GM21367 (cell line): ENCODE results near the gene KRTAP12-4.
"Not testable (repeated sequence)": the region's sequence is repeated elsewhere in the genome, so short reads cannot be mapped to it uniquely, and the experiment has no call there.

Experiments
- ATAC-seq: cut with Tn5 transposase; IDR thresholded peaks from one replicate; pipeline ENCODE4 v1.9.1; 2021; ENCODE audit not compliant: unreplicated experiment

Gene KRTAP12-4

GRCh38 chr21:44687671-44688070 is 33.2 kb upstream of the KRTAP12-4 start:
- no peak for ATAC-seq

DNA sequence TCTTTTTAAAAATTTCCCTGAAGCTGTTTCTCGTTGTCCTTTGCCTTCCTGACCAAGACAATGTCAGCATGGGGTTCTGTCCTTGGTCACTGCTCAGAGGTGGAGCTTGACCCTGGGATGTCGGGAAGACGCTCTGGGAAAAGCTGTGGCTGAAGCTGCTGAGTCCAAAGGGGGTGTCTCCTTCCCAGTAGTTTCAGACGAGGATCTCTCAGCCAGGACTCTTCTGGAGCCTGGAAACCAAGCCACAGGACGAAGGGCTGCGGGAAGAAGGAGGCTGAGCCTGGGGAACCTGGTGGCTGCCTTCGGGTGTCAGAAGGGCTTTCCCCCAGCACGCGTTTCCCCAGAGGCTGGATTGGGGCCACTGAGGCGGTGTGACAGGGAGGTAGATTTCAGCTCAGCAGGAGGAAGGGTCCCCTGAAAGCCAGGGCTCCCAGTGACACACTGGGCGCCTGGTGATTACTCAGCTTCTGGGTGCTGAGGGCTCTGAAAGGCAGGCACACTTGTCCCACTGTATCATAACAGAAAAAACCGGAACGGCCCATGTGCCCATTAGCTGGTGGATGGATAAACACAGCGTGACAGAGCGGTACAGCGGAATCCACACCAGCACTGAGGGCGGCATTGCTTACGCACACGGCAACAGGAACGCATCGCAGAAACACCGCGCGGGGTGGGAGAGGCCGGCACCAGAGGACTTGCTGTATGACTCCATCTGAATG is 32.5 kb upstream of the KRTAP12-4 start:
- ATAC-seq: no peak

DNA sequence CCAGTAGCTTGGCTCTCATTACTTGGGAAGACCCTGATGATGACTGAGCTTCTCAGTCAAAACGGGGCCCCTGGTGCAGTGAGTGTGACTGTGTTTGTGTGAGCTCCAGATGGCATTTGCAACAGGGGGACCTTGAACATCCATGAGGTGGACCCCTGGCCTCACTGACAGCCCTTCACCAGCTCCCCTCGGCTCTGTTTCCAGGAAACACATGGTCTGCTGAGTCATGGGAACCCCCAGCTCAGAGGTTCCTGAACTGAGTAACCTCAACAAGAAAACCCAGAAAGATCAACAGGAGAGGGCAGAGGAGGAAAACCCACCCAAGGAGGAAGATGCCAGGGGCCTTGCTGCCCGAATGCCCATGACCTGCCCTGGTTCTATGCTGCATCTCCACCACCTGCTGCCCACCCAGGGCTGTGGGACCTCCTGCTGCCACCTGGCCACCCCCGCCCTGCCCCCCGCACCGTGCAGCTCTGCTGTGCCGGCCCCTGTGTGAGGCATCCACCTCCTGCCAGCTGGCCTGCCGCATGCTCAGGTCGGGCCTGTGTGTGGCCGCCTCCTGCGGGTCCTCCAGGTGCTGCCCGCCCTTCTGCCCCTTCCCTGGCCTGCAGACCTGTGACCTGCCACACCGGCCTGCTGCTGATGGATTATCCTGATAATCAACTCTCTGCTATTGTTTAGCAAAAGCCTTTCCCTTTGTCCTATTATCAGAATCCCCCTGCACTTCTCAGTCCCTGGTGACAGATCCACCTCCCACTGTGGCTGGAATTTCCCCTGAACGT is 31.7 kb upstream of the KRTAP12-4 start:
- ATAC-seq: no peak

- not testable (repeated sequence) for ATAC-seq
Measured at GRCh38 chr21:44685050-44685449, 30.6 kb upstream of the KRTAP12-4 start.

GRCh38 chr21:44684483-44684882 is 30.0 kb upstream of the KRTAP12-4 start:
- no peak for ATAC-seq

DNA sequence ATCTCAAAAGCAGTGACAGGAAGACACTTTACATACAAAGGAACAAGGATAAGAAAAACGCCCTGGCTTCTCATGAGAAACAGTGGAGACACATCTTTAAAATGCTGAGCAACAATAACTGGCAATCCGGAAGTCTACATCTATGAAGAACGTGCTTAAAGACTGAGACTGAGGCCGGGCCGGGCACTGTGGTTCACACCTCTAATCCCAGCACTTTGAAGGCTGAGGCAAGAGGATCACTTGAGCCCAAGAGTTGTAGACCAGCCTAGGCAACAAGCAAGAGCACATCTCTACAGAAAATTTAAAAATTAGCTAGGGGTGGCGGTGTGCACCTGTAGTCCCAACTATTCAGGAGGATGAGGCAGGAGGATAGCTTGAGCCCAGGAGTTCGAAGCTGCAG is 29.6 kb upstream of the KRTAP12-4 start:
- no peak for ATAC-seq

- no peak for ATAC-seq
Measured at GRCh38 chr21:44682580-44683151, 28.2 kb upstream of the KRTAP12-4 start.

DNA sequence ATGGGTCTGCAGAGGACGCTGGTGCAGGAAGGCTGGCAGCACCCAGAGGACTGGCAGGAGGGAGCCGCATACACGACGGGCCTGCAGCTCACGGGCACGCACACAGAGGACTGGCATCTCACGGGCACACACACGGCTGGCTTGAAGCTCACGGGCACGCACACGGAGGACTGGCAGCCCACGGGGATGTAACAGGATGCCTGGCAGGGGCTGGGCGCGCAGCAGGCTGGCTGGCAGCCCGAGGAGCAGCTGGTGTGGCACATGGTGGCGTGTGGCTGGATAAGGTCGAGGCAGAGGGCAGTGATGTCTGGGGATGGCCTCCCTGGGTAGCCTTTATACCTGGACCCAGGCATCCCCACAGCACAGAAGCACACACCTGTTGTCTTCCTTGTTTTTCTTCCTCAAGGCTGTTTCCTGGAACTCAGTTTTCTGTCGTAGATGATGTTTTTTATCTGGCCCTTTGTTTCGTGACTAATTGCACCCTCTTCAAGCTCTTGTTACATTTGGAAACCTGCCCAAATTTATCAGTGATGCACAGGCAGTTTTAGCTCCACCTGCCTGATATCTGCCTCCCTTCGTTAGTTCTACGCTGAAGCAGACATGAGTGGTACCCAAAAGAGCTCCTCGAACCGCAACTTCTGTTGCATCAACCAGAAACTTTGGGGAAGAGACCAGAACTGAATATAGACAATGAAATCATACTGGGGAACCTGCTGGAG is 27.6 kb upstream of the KRTAP12-4 start, which contains the start of gene KRTAP12-1:
TSS of gene KRTAP12-1 (minus strand) at position 303 of the 719 bp plus-strand sequence. CDS start at position 263, 40 bp downstream.
- ATAC-seq: no peak

DNA sequence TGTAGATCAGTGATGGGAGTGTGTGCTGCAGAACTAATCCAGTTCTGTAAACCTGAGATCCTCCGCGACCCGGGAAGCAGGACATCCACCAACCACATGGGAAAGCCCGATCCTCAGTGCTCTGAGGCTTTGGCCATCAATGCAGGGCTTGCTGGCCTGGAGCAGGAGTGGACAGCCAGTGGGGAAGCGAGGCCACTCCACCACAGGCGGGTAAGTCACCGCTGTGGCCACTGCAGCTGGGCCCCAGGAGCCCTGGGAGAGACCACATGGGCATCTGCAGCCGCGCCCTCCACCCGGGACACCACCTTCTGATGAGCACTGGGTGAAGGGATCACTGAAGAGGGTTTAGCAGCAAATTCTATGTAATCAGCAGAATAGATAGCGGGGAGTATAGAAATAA is 26.7 kb upstream of the KRTAP12-4 start:
- no peak for ATAC-seq

DNA sequence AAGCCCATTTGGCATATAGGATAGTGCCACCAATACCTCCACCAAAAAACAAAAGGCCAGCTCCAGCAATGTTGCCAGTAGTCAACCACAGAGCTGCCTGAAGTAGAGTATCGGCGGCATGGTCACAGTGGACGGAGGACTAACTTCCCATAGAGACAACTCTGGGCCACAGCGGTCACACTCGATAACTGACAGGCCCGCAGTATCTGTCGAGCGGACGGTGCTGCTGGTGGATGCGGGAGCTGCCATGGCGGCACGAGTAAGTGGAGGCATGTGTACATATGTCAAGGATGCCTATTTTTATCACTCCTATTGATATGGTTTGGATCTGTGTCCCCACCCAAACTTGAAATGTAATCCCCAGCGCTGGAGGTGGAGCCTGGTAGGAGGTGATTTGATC is 23.4 kb upstream of the KRTAP12-4 start:
- ATAC-seq: no peak

DNA sequence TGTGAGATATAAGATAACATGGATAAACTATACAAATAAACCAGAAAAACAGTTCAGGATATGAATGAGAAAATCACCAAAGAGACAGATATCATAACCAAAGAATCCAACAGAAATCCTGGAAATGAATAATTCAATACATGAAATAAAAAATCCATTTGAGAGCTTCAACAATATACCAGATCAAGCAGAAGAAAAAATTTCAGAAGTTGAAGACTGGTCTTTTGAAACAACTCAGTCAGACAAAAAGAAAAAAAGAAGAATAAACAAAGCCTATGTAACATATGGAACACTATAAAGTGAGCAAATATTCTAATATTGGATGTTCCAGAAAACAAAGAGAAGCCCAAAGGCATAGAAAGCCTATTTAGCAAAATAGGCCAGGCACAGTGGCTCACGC is 17.5 kb upstream of the KRTAP12-4 start:
- ATAC-seq: no peak

GRCh38 chr21:44670642-44671432 is 16.4 kb upstream of the KRTAP12-4 start:
- ATAC-seq: no peak

DNA sequence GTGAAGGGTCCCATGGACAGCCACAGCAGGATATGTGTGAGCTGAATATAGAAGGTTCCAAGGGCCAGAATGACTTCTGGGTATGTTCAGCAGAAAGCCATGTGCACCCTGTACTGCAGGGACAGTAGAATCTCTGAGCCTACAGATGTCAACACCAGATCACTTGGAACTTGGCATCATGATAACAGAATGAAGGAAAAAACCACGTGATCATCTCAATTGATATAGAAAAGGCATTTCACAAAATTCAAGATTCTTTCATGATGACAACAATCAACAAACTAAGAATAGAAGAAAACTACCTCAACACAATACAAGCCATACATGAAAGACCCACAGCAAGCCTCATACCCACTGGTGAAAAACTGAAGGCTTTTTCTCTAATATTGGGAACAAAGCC is 13.2 kb upstream of the KRTAP12-4 start:
- no peak for ATAC-seq

- no peak for ATAC-seq
Measured at GRCh38 chr21:44666401-44667320, 12.2 kb upstream of the KRTAP12-4 start, which contains the start of gene KRTAP12-2. Gene KRTAP12-2, minus strand, starts transcription at chr21:44666927. Its CDS starts 41 bp downstream, at chr21:44666886.

DNA sequence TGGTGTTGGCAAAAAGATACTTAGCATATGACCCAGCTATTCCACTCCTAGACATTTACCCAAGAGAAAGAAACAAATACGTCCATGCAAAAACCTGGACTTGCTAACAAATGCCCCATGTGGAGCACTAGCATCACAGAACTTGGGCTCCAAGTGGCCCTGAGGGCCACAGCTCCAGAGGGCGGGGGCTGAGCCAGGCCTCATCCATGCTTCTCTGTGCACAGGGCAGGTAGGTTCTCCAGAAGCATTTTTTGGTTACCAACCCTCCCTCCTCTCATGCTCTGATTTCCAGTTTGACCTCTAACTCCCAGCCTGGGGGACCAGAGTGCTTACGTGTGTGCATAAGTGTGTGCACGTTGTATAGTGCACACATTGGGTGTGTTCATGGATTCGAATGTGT is 10.2 kb upstream of the KRTAP12-4 start:
- ATAC-seq: no peak

- not testable (repeated sequence) for ATAC-seq
Measured at GRCh38 chr21:44661567-44661966, 7.1 kb upstream of the KRTAP12-4 start.

DNA sequence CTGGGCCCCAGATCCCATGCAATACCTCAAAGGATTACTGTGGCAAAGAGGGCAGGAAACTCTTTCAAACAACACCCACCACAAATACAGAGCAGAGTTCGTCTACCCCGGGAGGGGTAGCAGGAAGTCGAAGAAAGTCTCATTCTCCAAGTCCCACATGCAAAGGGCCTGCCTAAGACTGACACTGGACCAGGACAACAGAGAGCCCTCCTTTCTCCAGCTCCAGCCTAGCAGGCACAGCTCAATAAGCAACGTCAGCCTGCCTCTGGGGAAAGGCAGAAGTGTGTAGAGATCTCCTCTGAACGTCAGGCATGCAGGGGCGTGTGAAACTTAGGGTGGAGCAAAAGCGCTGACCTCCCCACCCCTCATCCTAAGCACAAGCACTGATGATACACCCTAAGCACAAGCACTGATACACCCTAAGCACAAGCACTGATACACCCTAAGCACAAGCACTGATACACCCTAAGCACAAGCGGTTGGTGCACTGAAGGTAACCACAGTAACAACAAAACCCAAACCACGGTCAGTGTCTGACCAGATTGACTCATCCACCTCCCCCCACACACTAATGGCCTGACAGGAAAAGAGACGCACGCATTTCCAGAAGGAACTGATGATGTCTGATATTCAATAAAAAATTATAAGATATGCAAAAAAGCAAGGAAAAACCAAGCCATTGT is 4.6 kb upstream of the KRTAP12-4 start:
- no peak for ATAC-seq

DNA sequence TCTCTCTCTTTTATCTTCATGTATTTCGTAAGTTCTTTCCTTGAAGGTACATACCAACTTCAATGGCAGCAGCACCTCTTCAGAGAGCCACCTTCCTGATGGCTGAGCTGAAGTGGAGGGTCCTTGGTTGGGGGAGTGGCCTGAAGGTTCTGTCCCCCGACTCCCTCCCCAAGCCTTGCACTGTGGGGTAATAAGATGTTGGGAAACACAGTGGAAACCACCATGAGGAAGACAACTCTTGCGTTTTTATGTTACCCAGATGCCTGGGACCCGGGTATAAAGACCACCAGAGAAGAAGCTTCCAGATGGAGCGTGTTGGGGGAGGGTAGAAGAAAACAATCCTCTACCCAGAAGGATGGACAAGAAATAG is 4.1 kb upstream of the KRTAP12-4 start:
- ATAC-seq: no peak
